SK-N-SH (cell line): ENCODE results near the gene NRCAM.

Experiments used
- ELF1 ChIP-seq: IDR thresholded peaks from 2 replicates; pipeline ENCODE4 v1.4.0; 2012
- FOXJ3 ChIP-seq: sonication (generic); formaldehyde crosslinking; IDR thresholded peaks from 2 replicates; pipeline ENCODE4 v1.5.1; 2020; ENCODE audit warnings: mild to moderate bottlenecking, missing genetic modification reagents
- POLR2AphosphoS5 ChIP-seq: IDR thresholded peaks from 2 replicates; pipeline ENCODE4 v1.6.1; 2012; ENCODE audit warnings: low read depth, low read length
- RCOR1 ChIP-seq: fragments of 150-350 bp; IDR thresholded peaks from 2 replicates; pipeline ENCODE4 v1.6.1; 2017; ENCODE audit warnings: antibody characterized with exemption, low read length
- SMC3 ChIP-seq: IDR thresholded peaks from 2 replicates; pipeline ENCODE4 v1.6.1; 2012; ENCODE audit warnings: low read depth, low read length, improper control_type of control experiment

GRCh38 chr7:108142180-108142579, 314.1 kb downstream of the NRCAM start:
- TF ChIP-seq POLR2AphosphoS5 (no peak), FOXJ3 (CRISPR knock-in tag) (no peak), SMC3 (no peak), ELF1 (no peak), RCOR1 (no peak)
